BLaER1 treated with 17β-estradiol and CSF1 and Interleukin-3, amounts not matched to agents 10 nM and 100 nM (cell line): ENCODE measurements around the gene PRRG1.

Source experiments
- H3K27ac ChIP-seq, 11 experiments: shearing (Covaris generic); formaldehyde crosslinking; 2 replicates each; pipeline ENCODE4 v1.8.1; 2022
- H3K27me3 ChIP-seq, 11 experiments: shearing (Covaris generic); formaldehyde crosslinking; 2 replicates each; pipeline ENCODE4 v1.8.1; 2022
- H3K36me3 ChIP-seq, 11 experiments: shearing (Covaris generic); formaldehyde crosslinking; 2 replicates each; pipeline ENCODE4 v1.8.1; 2022
- H3K4me1 ChIP-seq, 10 experiments: shearing (Covaris generic); formaldehyde crosslinking; 2 replicates each; pipeline ENCODE4 v1.8.1; 2022
- H3K4me2 ChIP-seq, 11 experiments: shearing (Covaris generic); formaldehyde crosslinking; 2 replicates each; pipeline ENCODE4 v1.8.1; 2022
- H3K4me3 ChIP-seq, 10 experiments: shearing (Covaris generic); formaldehyde crosslinking; 2 replicates each; pipeline ENCODE4 v1.8.1; 2022
- H3K9ac ChIP-seq, 11 experiments: shearing (Covaris generic); formaldehyde crosslinking; 2 replicates each; pipeline ENCODE4 v1.8.1; 2022
- H3K9me3 ChIP-seq, 11 experiments: shearing (Covaris generic); formaldehyde crosslinking; replicated peaks in 1 of 11; 2 replicates each; pipeline ENCODE4 v1.8.1; 2022
- H4K20me1 ChIP-seq, 11 experiments: shearing (Covaris generic); formaldehyde crosslinking; 2 replicates each; pipeline ENCODE4 v1.8.1; 2022
- Cebpa-rat ChIP-seq, 11 experiments: shearing (Covaris generic); IDR thresholded peaks; 2 replicates each; pipeline ENCODE4 v1.8.1; 2022

The PRRG1 gene

DNA sequence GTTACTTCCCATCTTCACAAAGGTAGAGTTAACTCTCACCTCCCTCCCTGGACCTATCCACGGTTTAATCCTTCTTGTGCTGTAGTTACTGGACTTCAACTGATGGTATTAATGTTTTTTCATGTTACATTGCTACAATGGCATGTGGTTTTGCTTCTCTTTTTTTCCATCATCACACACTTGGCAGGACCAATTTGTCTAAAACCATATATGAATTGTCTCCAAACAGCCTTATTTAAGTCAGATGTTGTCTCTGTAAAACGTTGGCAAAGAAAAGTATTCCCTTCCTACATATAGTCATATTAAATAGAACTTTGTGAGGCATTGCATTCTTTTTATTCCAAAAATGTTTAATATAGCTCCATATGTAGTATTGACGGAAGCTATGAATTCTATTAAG, 15.5 kb downstream of the PRRG1 start:
- H3K4me1 ChIP-seq: no peaks in the 10 kb centered on the region
- no peaks in the 10 kb centered on the region for H4K20me1 ChIP-seq
- H3K4me2 ChIP-seq: no peak overlapping the region
- no peaks in the 10 kb centered on the region for H3K36me3 ChIP-seq
- H3K27me3 ChIP-seq: no peaks in the 10 kb centered on the region
- H3K4me3 ChIP-seq: no peak overlapping the region
- H3K9me3 ChIP-seq: peaks cover 0 to 6% (median 5%) of the 10 kb centered on the region in 11 experiments; a peak in 5 of 22 replicates
- no peak overlapping the region for H3K27ac ChIP-seq
- no peak overlapping the region for H3K9ac ChIP-seq
- TF ChIP-seq Cebpa-rat (IDR thresholded peaks at IDR 0.05): no peak

DNA sequence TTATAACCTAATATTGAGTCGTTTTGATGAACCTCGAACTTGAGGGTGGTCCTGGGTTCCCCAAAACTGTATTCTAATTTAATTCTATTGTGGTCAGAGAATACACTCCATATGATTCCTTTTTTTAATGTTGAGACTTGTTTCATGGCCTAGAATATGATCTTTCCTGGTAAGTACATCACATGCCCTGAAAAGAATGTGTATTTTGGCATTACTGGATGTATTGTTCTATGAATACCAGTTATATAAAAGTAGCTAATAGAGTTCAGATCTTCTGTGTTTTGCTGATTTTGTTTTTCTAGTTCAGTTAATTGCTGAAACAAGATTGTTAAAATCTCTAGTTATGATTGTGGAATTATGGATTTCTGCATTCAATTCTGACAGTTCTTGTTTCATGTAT, 18.8 kb downstream of the PRRG1 start:
- Histone ChIP-seq H3K27ac (no peak overlapping the region), H4K20me1 (no peaks in the 10 kb centered on the region), H3K9me3 (peaks cover 0 to 11% (median 5%) of the 10 kb centered on the region in 11 experiments; a peak in 4 of 22 replicates), H3K36me3 (no peaks in the 10 kb centered on the region), H3K27me3 (no peaks in the 10 kb centered on the region), H3K4me2 (no peak overlapping the region), H3K9ac (no peak overlapping the region), H3K4me3 (no peak overlapping the region), H3K4me1 (no peaks in the 10 kb centered on the region)
- TF ChIP-seq Cebpa-rat (IDR thresholded peaks at IDR 0.05): no peak

DNA sequence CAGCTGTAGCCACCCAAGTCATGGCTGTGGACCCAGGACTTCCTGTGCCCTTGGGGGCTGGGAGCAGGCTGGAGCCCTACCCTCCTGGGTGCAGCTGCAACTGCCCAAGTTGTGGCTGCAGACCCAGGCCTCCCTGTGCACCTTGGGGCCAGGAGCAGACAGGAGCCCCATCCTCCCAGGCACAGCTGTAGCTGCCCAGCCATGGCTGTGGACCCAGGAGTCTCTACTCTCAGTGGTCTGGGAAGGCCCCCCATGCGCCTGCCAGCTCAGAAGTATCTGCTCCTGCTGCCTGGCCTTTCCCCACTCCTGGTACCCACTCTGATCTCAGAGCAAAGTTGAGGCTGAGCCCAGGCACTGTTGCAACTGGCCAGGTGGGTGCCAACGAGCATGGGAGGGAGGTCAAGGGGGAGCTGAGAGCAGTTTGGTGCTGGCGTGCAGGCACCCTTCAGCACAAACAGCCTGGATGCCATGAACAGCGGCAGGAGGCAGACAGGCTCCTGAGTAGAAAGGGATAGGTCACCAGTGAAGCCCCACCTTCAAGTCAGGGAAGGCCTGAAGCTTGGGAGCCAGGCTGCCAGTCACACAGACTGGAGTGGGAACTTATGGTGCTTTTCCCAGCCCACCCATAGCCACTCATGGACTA, 21.5 kb downstream of the PRRG1 start:
- H3K36me3 ChIP-seq: no peaks in the 10 kb centered on the region
- H3K4me3 ChIP-seq: no peak overlapping the region
- no peaks in the 10 kb centered on the region for H4K20me1 ChIP-seq
- no peaks in the 10 kb centered on the region for H3K4me1 ChIP-seq
- H3K27me3 ChIP-seq: no peaks in the 10 kb centered on the region
- peaks cover 0 to 6% (median 0%) of the 10 kb centered on the region in 11 experiments; a peak in 2 of 22 replicates for H3K9me3 ChIP-seq
- H3K9ac ChIP-seq: no peak overlapping the region
- H3K4me2 ChIP-seq: no peak overlapping the region
- no peak for TF ChIP-seq Cebpa-rat (IDR thresholded peaks at IDR 0.05)
- H3K27ac ChIP-seq: no peak overlapping the region

DNA sequence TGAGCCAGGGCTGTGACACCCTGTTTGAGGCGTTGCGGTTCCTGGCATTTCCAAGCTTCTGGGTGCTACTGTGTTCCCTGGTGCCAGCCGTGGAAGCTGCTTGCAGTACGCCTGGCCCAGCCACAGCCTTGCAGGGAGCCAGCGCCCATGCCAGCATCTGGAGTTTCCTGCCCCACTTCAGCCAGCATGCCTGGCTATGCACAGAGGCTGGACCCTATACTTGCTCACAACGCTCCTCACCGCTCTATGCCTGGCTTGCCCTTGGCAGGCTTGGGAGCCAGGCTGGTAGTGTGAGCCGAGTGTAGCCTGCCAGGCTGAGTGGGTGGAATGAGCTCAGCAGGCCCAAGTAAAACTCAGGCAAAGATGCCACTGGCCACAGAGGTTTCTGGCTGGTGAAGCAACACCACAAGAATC, 22.4 kb downstream of the PRRG1 start:
- Histone ChIP-seq H3K4me3 (no peak overlapping the region), H3K9ac (no peak overlapping the region), H3K4me1 (no peaks in the 10 kb centered on the region), H3K27me3 (no peaks in the 10 kb centered on the region), H4K20me1 (no peaks in the 10 kb centered on the region), H3K4me2 (no peak overlapping the region), H3K36me3 (no peaks in the 10 kb centered on the region), H3K9me3 (peaks cover 0 to 6% (median 0%) of the 10 kb centered on the region in 11 experiments; a peak in 2 of 22 replicates), H3K27ac (no peak overlapping the region)
- no peak for TF ChIP-seq Cebpa-rat (IDR thresholded peaks at IDR 0.05)

DNA sequence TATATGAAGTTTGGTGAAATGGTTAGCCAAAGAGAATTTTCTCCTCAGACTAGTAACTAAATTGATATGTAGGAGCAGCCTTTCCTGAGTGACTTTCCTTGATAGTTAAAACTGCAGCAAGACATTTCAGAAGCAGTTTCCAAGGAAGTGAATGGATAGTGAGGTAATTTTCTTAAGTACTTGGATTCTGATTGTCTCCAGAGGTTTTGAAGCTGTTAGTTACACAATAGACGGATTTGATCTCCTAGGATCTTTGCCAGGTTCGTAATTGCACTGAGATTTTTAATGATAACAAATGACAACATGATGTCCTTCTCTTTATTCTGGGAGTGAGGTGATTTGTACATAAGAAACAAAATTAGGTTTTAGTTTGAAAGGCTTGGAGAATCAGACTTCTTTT, 29.2 kb downstream of the PRRG1 start:
- Histone ChIP-seq H3K27ac (no peak overlapping the region), H3K4me2 (no peak overlapping the region), H4K20me1 (no peaks in the 10 kb centered on the region), H3K9ac (no peak overlapping the region), H3K27me3 (no peaks in the 10 kb centered on the region; a peak in 1 of 22 replicates), H3K9me3 (no peaks in the 10 kb centered on the region), H3K4me3 (no peak overlapping the region), H3K4me1 (no peaks in the 10 kb centered on the region), H3K36me3 (no peaks in the 10 kb centered on the region)
- TF ChIP-seq Cebpa-rat (IDR thresholded peaks at IDR 0.05): no peak

DNA sequence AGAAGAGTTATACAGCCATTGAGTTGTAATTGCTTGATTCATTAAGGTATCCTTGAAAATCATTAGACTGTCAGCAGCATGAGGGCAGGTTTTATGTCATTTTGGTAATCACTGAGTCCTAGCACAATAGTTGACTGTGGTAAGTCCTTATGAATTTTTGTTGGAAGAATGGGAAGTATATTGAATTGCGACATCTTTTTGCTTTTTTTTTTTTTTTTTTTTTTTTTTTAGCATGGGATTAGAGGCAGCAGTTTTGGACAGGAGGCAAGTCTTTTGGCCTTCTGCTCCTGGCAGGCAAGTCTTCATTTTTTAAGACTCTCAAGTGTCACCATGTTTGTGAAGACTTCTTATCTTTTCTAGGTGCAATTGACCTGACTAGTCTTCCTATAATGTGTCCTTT, 29.7 kb downstream of the PRRG1 start:
- no peaks in the 10 kb centered on the region for H4K20me1 ChIP-seq
- no peak overlapping the region for H3K4me3 ChIP-seq
- no peak overlapping the region for H3K9ac ChIP-seq
- H3K27me3 ChIP-seq: no peaks in the 10 kb centered on the region; a peak in 1 of 22 replicates
- no peak overlapping the region for H3K4me2 ChIP-seq
- no peaks in the 10 kb centered on the region for H3K36me3 ChIP-seq
- TF ChIP-seq Cebpa-rat (IDR thresholded peaks at IDR 0.05): peak in 5 of 11 experiments; percentile 25 to 53 (median 44); a peak in 3 of 22 replicates
- no peaks in the 10 kb centered on the region for H3K4me1 ChIP-seq
- no peak overlapping the region for H3K27ac ChIP-seq
- no peaks in the 10 kb centered on the region for H3K9me3 ChIP-seq

DNA sequence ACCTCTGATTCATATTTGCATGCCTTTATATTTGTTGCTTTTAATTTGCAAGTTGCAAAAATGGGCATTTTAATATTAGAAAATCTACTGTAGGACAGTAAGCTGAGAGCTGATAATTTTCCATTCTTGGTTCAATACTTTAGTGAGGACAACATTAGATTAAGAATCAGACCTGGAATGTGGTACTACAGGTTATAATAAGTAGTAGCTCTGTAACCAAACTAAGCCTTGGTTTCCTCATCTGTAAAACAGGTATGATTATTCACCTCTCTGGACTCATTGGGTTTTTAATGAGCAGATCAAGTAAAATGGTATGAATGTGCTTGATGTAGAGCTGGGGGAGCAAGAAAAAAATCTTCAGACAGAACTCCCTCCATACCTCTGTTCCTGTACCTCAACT, 31.1 kb downstream of the PRRG1 start:
- H3K4me1 ChIP-seq: no peaks in the 10 kb centered on the region
- H3K36me3 ChIP-seq: no peaks in the 10 kb centered on the region
- no peaks in the 10 kb centered on the region for H4K20me1 ChIP-seq
- no peak overlapping the region for H3K27ac ChIP-seq
- no peaks in the 10 kb centered on the region; a peak in 1 of 22 replicates for H3K27me3 ChIP-seq
- no peak overlapping the region for H3K9ac ChIP-seq
- H3K4me3 ChIP-seq: no peak overlapping the region
- no peak overlapping the region for H3K4me2 ChIP-seq
- no peaks in the 10 kb centered on the region for H3K9me3 ChIP-seq
- no peak for TF ChIP-seq Cebpa-rat (IDR thresholded peaks at IDR 0.05)

DNA sequence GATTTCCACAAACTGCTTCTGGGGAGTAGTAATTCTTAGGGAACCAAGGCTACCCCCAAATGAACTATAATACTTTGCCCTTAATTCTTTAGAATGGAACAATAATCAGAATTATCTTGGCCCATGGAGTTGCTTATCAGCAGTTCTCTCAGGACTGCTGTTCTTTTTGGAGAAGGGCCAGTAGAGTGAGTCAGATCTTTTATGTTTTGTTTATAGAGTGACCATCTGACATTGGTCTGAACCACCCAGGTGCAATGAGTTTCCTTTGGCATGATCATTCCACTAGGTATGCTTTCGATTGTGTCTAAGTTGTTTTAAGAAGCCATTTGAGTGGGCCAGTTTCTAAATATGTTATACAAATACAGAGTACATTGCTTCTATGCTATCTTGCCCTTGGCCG, 31.8 kb downstream of the PRRG1 start:
- TF ChIP-seq Cebpa-rat (IDR thresholded peaks at IDR 0.05): no peak
- Histone ChIP-seq H4K20me1 (no peaks in the 10 kb centered on the region), H3K4me3 (no peak overlapping the region), H3K4me2 (no peak overlapping the region), H3K27me3 (no peaks in the 10 kb centered on the region; a peak in 1 of 22 replicates), H3K4me1 (no peaks in the 10 kb centered on the region), H3K9ac (no peak overlapping the region), H3K27ac (no peak overlapping the region), H3K9me3 (no peaks in the 10 kb centered on the region), H3K36me3 (no peaks in the 10 kb centered on the region)

DNA sequence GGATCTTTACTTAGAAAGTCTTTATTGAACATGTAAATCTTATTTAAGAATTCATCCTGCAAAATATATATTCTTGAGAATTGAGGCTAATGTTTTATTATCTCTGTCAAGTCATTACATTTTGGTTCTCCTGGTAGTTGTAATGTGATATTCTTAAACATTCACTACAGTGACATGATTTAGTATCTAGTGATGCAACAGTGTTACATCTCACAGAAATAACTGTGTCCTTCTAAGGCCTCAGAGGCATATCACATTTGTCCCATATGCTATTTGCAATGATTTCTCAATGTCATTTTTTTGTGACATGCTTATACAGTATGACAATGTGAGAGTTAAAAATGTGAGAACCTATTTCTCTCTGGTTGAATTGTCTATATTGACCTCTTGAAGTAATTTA, 34.1 kb downstream of the PRRG1 start:
- Histone ChIP-seq H3K27ac (no peak overlapping the region), H4K20me1 (no peaks in the 10 kb centered on the region), H3K27me3 (no peaks in the 10 kb centered on the region; a peak in 1 of 22 replicates), H3K9ac (no peak overlapping the region), H3K36me3 (no peaks in the 10 kb centered on the region), H3K4me2 (no peak overlapping the region), H3K9me3 (peaks cover 0 to 10% (median 0%) of the 10 kb centered on the region in 11 experiments; a peak in 2 of 22 replicates), H3K4me1 (no peaks in the 10 kb centered on the region), H3K4me3 (no peak overlapping the region)
- no peak for TF ChIP-seq Cebpa-rat (IDR thresholded peaks at IDR 0.05)

DNA sequence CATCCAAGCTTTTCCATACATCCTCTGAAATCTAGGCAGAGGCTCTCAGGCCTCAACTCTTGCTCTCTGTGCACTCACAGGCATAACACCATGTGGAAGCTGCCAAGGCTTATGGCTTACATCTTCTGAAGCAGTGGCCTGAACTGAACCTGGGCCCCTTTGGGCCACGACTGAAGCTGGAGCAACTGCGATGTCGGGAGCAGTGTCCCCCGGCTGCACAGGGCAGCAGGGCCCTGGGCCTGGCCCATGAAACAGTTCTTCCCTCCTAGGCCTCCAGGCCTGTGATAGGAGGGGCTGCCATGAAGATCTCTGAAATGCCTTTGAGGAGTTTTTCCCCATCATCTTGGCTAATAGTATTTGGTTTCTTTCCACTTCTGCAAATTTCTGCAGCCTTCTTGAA, 39.2 kb downstream of the PRRG1 start:
- no peak overlapping the region for H3K27ac ChIP-seq
- no peaks in the 10 kb centered on the region for H3K27me3 ChIP-seq
- no peak overlapping the region for H3K4me3 ChIP-seq

More for the DNA sequence above, 39.2 kb downstream of the PRRG1 start:
- H4K20me1 ChIP-seq: no peaks in the 10 kb centered on the region
- no peaks in the 10 kb centered on the region for H3K36me3 ChIP-seq
- no peak overlapping the region for H3K9ac ChIP-seq
- peaks cover 0 to 13% (median 0%) of the 10 kb centered on the region in 11 experiments; a peak in 3 of 22 replicates for H3K9me3 ChIP-seq
- H3K4me2 ChIP-seq: no peak overlapping the region
- no peaks in the 10 kb centered on the region for H3K4me1 ChIP-seq
- no peak for TF ChIP-seq Cebpa-rat (IDR thresholded peaks at IDR 0.05)
